AG04450 (cell line): ENCODE measurements around the gene VCAN. TPM values are rescaled to one million over a fixed set of nuclear protein-coding genes. Genes with fewer than 3 reads are reported as not detected.

Experiments
- CTCF ChIA-PET: fragments of 300-600, 350-600 bp; formaldehyde crosslinking; extraction: SDS; loops from one replicate; lab custom pipeline; 2022; ENCODE audit warnings: antibody characterized with exemption, inconsistent platforms; lab: Charles Lee
- POLR2A ChIA-PET: fragments of 350-600 bp; formaldehyde crosslinking; extraction: SDS; loops from one replicate; lab custom pipeline; 2021; ENCODE audit warnings: antibody characterized with exemption, inconsistent platforms; lab: Yijun Ruan, JAX
- DNase-seq: peaks from one replicate; pipeline ENCODE4 v3.0.0-alpha.2; 2011; ENCODE audit warnings: low read depth, low spot score
- H3K27ac ChIP-seq: one replicate; pipeline ENCODE4 v1.5.1; 2012; ENCODE audit warnings: low read depth, low read length, control low read depth
- H3K27me3 ChIP-seq: one replicate; pipeline ENCODE4 v1.6.0; 2012; ENCODE audit warnings: low read length; ENCODE audit not compliant: control insufficient read depth, insufficient read depth
- H3K4me3 ChIP-seq: 2 replicates; pipeline ENCODE4 v1.5.1; 2011; ENCODE audit warnings: mild to moderate bottlenecking, low read depth, low read length, control low read depth
- H3K9me3 ChIP-seq: 2 replicates; pipeline ENCODE4 v1.5.1; 2012; ENCODE audit warnings: low read length; ENCODE audit not compliant: control insufficient read depth, insufficient read depth
- CTCF ChIP-seq: IDR thresholded peaks from 2 replicates; pipeline ENCODE4 v1.5.1; 2011; ENCODE audit warnings: low read depth, low read length, control low read depth, inconsistent platforms
- polyA plus RNA-seq: library from polyadenylated mRNA; depleted of rRNA; stranded (reverse); fragments of >200 nt; gene quantifications from 2 replicates; pipeline ENCODE4 v1.2.3, GENCODE V29; 2011

VCAN gene
- polyA plus RNA-seq, 1 experiment, result 171 TPM

GRCh38 chr5:83524345-83524744 lies 52.8 kb downstream of the VCAN start:
- no peak for DNase-seq
- ChIA-PET POLR2A (no interaction called here), CTCF (interaction anchor here (1.0 kb wide), 1 partner anchor 15 kb away, joined by 3 read pairs; no protein-coding TSS in a partner anchor)
- H3K9me3 ChIP-seq, result no peaks in the 10 kb centered on the region
- no peak for TF ChIP-seq CTCF
- H3K27ac ChIP-seq, result no peak overlapping the region
- H3K27me3 ChIP-seq, result no peaks in the 10 kb centered on the region
- no peak overlapping the region for H3K4me3 ChIP-seq

GRCh38 chr5:83524991-83525390 lies 53.4 kb downstream of the VCAN start:
- POLR2A ChIA-PET, result no interaction called here
- TF ChIP-seq CTCF, result no peak

GRCh38 chr5:83526289-83526688 lies 54.7 kb downstream of the VCAN start:
- no peaks in the 10 kb centered on the region for H3K9me3 ChIP-seq
- POLR2A ChIA-PET, result no interaction called here
- CTCF ChIA-PET, result interaction anchor here (2.0 kb wide), 1 partner anchor 9 kb away, joined by 5 read pairs; no protein-coding TSS in a partner anchor
- no peak for DNase-seq
- no peak overlapping the region for H3K27ac ChIP-seq
- no peaks in the 10 kb centered on the region for H3K27me3 ChIP-seq
- no peak overlapping the region for H3K4me3 ChIP-seq
- TF ChIP-seq CTCF, result no peak

More at GRCh38 chr5:83524991-83525390, 53.4 kb downstream of the VCAN start:
- H3K4me3 ChIP-seq, result no peak overlapping the region
- H3K27me3 ChIP-seq, result no peaks in the 10 kb centered on the region
- no peak for DNase-seq
- H3K9me3 ChIP-seq, result no peaks in the 10 kb centered on the region
- CTCF ChIA-PET, result interaction anchor here (0.5 to 2.0 kb wide), 2 partner anchors 8 to 1192 kb away, joined by 3 to 5 read pairs; no protein-coding TSS in a partner anchor
- no peak overlapping the region for H3K27ac ChIP-seq

GRCh38 chr5:83527221-83527620 lies 55.7 kb downstream of the VCAN start:
- no peak overlapping the region for H3K4me3 ChIP-seq
- no peaks in the 10 kb centered on the region for H3K9me3 ChIP-seq
- ChIA-PET CTCF (no interaction called here), POLR2A (no interaction called here)
- no peak overlapping the region for H3K27ac ChIP-seq
- DNase-seq, result no peak
- no peak for TF ChIP-seq CTCF
- no peaks in the 10 kb centered on the region for H3K27me3 ChIP-seq

- TF ChIP-seq CTCF, result no peak
- H3K27me3 ChIP-seq, result no peaks in the 10 kb centered on the region
- POLR2A ChIA-PET, result no interaction called here
- CTCF ChIA-PET, result interaction anchor here (1.0 kb wide), 1 partner anchor 10 kb away, joined by 3 read pairs; no protein-coding TSS in a partner anchor
- no peak overlapping the region for H3K27ac ChIP-seq
- no peak for DNase-seq
- H3K9me3 ChIP-seq, result no peaks in the 10 kb centered on the region
- no peak overlapping the region for H3K4me3 ChIP-seq
Observed at GRCh38 chr5:83527722-83528438, 56.3 kb downstream of the VCAN start.
